NCI-H526 (cell line): ENCODE measurements around the gene OR6C1.
"Not testable (repeated sequence)": the region's sequence is repeated elsewhere in the genome, so short reads cannot be mapped to it uniquely, and the experiment has no call there.

Source experiments
- DNase-seq, 2 experiments: peaks; one replicate each; lab custom pipeline; 2025; lab: John Stamatoyannopoulos, UW

OR6C1 gene

DNA sequence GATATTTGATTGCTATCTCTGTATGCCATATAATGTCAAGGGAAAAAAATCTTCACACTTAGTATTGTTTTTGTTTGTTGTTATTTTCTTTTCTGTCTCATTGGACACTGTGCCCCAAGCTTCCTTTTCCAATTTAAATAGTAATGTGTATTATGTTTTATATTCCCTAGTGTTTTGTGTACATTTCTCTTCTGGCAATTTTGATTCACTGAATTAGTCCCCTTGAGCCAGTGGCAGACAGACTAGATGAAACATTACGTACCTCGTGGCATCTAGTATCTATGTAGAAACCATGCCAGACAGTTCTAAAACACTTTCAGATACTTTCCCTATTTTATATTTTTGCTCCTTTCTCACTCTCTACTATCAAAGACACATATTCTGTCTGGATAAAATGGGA, at the start of gene OR6C1:
Gene OR6C1 (plus strand): TSS at position 301 of the 400 bp plus-strand sequence. CDS start 6,257 bp downstream, outside the sequence.
- DNase-seq: no peak

GRCh38 chr12:55280991-55281390, 33.2 kb upstream of the OR6C1 start:
- DNase-seq: no peak

DNA sequence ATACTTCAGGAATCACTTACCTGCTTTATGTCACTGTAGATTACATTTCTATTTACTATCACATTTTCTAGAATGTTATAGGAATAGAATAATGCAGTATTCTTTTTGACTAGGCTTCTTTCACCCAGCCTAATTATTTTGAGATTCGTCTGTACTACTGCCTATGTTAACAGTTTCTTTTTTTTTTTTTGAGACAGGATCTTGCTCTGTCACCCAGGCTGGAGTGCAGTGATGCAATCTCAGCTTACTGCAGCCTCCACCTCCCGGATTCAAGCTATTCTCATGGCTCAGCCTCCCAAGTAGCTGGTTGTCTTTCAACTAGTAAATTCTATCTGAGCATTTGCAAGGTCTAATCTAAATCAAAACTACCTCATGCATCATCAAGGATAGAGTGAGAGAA, 24.1 kb upstream of the OR6C1 start:
- DNase-seq: no peak

DNA sequence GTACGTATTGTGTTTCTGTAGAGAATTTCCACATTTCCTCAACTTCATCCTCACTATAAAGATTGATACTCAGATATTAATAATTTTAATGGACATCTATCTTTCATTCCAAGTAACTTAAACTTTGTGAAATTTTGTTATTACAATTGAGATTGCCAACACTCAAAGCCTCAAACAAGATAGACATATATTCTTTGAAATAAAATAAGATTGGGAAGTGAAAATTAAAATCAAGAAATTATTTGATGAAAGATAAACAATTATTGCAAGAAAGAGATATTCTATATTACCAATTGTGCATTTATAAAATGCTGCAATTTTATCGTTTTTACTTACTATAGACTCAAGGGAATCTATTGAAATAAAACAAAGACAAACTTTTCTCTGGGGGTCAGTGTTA, 17.7 kb upstream of the OR6C1 start, which contains the start of gene OR6C6:
Gene OR6C6 (minus strand): TSS at position 101 of the 400 bp plus-strand sequence. CDS start 1,337 bp downstream, outside the sequence.
- DNase-seq: no peak

DNA sequence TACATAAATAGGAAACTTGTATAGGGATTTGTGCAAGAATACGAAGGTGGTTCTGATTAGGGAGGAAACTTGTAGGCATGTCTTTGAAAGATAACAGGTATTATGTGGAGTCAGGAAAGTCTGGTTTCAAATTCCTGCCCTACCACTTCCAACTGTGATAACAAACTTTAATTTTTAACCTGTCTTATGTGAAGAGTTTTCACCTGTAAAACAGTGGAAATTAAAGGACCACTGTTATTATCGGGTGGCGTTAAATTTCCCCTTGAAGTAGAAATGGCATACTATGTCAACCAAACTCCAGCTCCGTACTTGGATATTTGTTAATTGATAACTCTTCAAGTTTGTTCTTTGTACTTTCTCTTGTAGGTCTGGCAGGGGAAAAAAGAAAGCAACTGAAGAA, 6.1 kb downstream of the OR6C1 start:
- no peak for DNase-seq

DNA sequence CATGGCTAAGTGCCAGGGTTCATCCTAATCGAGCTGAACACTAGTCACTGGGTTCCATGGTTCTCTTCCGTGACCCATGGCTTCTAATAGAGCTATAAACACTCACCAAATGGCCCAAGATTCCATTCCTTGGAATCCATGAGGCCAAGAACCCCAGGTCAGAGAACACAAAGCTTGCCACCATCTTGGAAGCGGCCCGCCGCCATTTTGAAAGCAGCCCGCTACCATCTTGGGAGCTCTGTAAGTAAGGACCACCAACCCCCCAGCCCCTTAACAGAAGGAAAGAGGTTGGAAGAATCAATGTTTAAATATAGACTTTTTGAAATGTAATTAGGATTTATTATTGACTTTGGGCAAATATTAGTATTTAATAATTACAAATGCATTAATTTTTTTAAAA, 11.7 kb downstream of the OR6C1 start:
- DNase-seq: not testable (repeated sequence)

DNA sequence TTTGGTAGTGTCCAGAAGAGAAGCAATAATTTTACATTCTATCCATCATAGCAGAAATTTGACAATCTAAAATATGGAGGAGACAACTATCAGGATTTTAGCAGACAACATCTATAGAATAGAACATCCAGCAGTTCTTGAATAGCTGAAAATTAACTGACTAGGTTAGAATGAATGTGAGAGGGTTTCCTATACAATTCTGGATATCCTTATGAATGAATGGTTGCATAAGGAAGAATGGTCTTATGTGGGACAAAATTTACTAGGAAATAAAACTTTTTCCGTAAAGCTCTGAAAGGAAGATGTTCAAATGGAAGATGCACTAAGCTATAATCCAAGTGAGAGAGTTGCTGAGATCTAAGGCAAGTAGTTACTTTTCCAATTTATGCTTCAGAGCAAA, 16.3 kb downstream of the OR6C1 start, which contains the start of gene OR6C3:
Gene OR6C3 (plus strand): TSS at position 301 of the 400 bp plus-strand sequence. CDS start 955 bp downstream, outside the sequence.
- no peak for DNase-seq

- no peak for DNase-seq
Measured at GRCh38 chr12:55336002-55336401, 21.9 kb downstream of the OR6C1 start.

DNA sequence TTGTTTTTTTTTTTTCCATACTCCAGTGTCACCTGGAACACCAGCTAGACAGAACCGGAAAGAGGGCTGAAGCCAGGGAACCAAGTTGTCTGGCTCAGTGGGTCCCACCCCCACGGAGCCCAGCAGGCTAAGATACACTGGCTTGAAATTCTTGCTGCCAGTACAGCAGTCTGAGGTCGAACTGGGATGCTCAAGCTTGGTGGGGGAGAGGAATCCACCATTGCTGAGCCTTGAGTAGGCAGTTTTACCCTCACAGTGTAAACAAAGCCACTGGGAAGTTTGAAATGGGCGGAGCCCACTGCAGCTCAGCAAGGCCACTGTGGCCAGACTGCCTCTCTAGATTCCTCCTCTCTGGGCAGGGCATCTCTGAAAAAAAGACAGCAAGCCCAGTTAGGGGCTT, 41.2 kb downstream of the OR6C1 start:
- DNase-seq: not testable (repeated sequence)

DNA sequence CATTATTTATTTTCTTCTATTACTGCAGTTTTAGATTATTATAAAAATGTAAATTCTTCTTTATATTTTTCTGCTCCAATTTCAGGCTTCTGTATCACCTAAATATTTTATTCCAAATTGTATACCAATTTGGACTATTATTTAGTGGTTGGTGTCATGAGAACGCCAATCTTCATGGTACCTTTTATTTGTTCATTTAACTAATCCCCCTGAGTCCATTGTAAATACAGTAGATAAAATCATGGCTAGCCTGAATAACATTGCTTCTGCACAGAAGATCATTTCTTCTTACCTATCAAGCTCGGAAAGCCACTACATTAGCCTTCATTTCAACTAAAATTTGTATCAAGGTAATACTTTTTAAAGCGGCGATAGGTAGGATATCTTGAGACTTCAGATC, 48.5 kb downstream of the OR6C1 start, which contains the start of gene OR6C75:
Gene OR6C75 (plus strand): TSS at position 301 of the 400 bp plus-strand sequence. CDS start 2,136 bp downstream, outside the sequence.
- no peak for DNase-seq

- DNase-seq: no peak
Measured at GRCh38 chr12:55365086-55365485, 50.9 kb downstream of the OR6C1 start.
